Measurements from ENCODE around the gene DCLK1. TPM values are rescaled to one million over a fixed set of nuclear protein-coding genes. Genes with fewer than 3 reads are reported as not detected.
"Not testable (repeated sequence)": the region's sequence is repeated elsewhere in the genome, so short reads cannot be mapped to it uniquely, and the experiment has no call there.

DCLK1 gene
- total RNA-seq, 1 donor from 2014 or later, result 3.9 TPM

- DNase-seq (ENCODE audit: low spot score, unreplicated experiment), result no peak
- H3K9me3 Mint-ChIP-seq (ENCODE audit: low read depth), result no peaks in the 10 kb centered on the region
- no peak for TF ChIP-seq CTCF (IDR thresholded peaks at IDR 0.05; ENCODE audit: unreplicated experiment)
- H3K27me3 Mint-ChIP-seq, result peaks cover 3% of the 10 kb centered on the region
- H3K27ac Mint-ChIP-seq, result no peak overlapping the region
- H3K4me3 Mint-ChIP-seq (ENCODE audit: low read depth), result no peak overlapping the region
- no peaks in the 10 kb centered on the region for H3K4me1 Mint-ChIP-seq (ENCODE audit: low read depth)
- no peaks in the 10 kb centered on the region for H3K36me3 Mint-ChIP-seq (ENCODE audit: insufficient read depth)
Measured at GRCh38 chr13:35984776-35985453, 146.3 kb downstream of the DCLK1 start.

GRCh38 chr13:35984287-35984686 lies 146.9 kb downstream of the DCLK1 start:
- no peaks in the 10 kb centered on the region for H3K36me3 Mint-ChIP-seq (ENCODE audit: insufficient read depth)
- no peaks in the 10 kb centered on the region for H3K9me3 Mint-ChIP-seq (ENCODE audit: low read depth)
- DNase-seq (ENCODE audit: low spot score, unreplicated experiment), result no peak
- H3K27me3 Mint-ChIP-seq, result peaks cover 3% of the 10 kb centered on the region
- TF ChIP-seq CTCF (IDR thresholded peaks at IDR 0.05; ENCODE audit: unreplicated experiment), result no peak
- H3K27ac Mint-ChIP-seq, result no peak overlapping the region
- no peak overlapping the region for H3K4me3 Mint-ChIP-seq (ENCODE audit: low read depth)
- H3K4me1 Mint-ChIP-seq (ENCODE audit: low read depth), result no peaks in the 10 kb centered on the region

GRCh38 chr13:35983703-35984102 lies 147.5 kb downstream of the DCLK1 start:
- H3K27me3 Mint-ChIP-seq; H3K36me3 Mint-ChIP-seq (ENCODE audit: insufficient read depth); H3K9me3 Mint-ChIP-seq (ENCODE audit: low read depth); DNase-seq (ENCODE audit: low spot score, unreplicated experiment); H3K4me3 Mint-ChIP-seq (ENCODE audit: low read depth); H3K27ac Mint-ChIP-seq; H3K4me1 Mint-ChIP-seq (ENCODE audit: low read depth): not testable (repeated sequence)

GRCh38 chr13:35983206-35983605 lies 148.0 kb downstream of the DCLK1 start:
- H3K4me1 Mint-ChIP-seq (ENCODE audit: low read depth), result no peaks in the 10 kb centered on the region
- no peaks in the 10 kb centered on the region for H3K9me3 Mint-ChIP-seq (ENCODE audit: low read depth)
- H3K27me3 Mint-ChIP-seq, result no peaks in the 10 kb centered on the region
- TF ChIP-seq CTCF (IDR thresholded peaks at IDR 0.05; ENCODE audit: unreplicated experiment), result no peak
- no peaks in the 10 kb centered on the region for H3K36me3 Mint-ChIP-seq (ENCODE audit: insufficient read depth)
- no peak overlapping the region for H3K4me3 Mint-ChIP-seq (ENCODE audit: low read depth)
- no peak for DNase-seq (ENCODE audit: low spot score, unreplicated experiment)
- no peak overlapping the region for H3K27ac Mint-ChIP-seq

GRCh38 chr13:35979361-35979951 lies 151.7 kb downstream of the DCLK1 start:
- H3K27me3 Mint-ChIP-seq, result no peaks in the 10 kb centered on the region
- H3K9me3 Mint-ChIP-seq (ENCODE audit: low read depth), result no peaks in the 10 kb centered on the region
- DNase-seq (ENCODE audit: low spot score, unreplicated experiment), result no peak
- no peak overlapping the region for H3K4me3 Mint-ChIP-seq (ENCODE audit: low read depth)
- no peaks in the 10 kb centered on the region for H3K36me3 Mint-ChIP-seq (ENCODE audit: insufficient read depth)
- H3K27ac Mint-ChIP-seq, result no peak overlapping the region
- H3K4me1 Mint-ChIP-seq (ENCODE audit: low read depth), result no peaks in the 10 kb centered on the region
- no peak for TF ChIP-seq CTCF (IDR thresholded peaks at IDR 0.05; ENCODE audit: unreplicated experiment)
